K562 (cell line): ENCODE results near the gene ZNF300. TPM values are rescaled to one million over a fixed set of nuclear protein-coding genes. Genes with fewer than 3 reads are reported as not detected.

Experiments used
- BMI1 ChIP-seq: fragments of 150-350 bp; IDR thresholded peaks from 2 replicates; pipeline ENCODE4 v1.6.1; 2014; ENCODE audit warnings: low read length
- NFATC3 ChIP-seq: fragments of 450-650 bp; IDR thresholded peaks from 2 replicates; pipeline ENCODE4 v1.6.1; 2017; ENCODE audit warnings: mild to moderate bottlenecking
- ZNF165 ChIP-seq: fragments of 250-450 bp; sonication (Bioruptor Pico); IDR thresholded peaks from 2 replicates; pipeline ENCODE4 v1.4.0; 2020; ENCODE audit warnings: borderline replicate concordance
- polyA plus RNA-seq, 8 experiments: library from polyadenylated mRNA; depleted of rRNA in 4 of 8; stranded (reverse) in 5 of 8; unstranded in 3 of 8; fragments of >200 nt; fragmentation: Nextera tagmentation in 2 of 8; fragmentation: Illumina TruSeq in 1 of 8; extraction: Ambion mirVana in 2 of 8; extraction: Trizol in 1 of 8; gene quantifications; 2 replicates each; pipeline versions ENCODE4 v1.2.1 to v1.2.3, GENCODE V29; 2011 to 2014; ENCODE audit warnings: inconsistent platforms in 1 of 8, missing spikeins in 1 of 8
- total RNA-seq, 7 experiments: library from RNA; depleted of rRNA in 6 of 7; stranded (reverse); fragments of >200 nt in 6 of 7; fragmentation: Illumina TruSeq in 2 of 7; extraction: Trizol in 2 of 7; gene quantifications; 2 replicates each; pipeline versions ENCODE4 v1.2.1 to v1.2.3, GENCODE V29; 2011 to 2021; ENCODE audit warnings: low replicate concordance in 1 of 7
- TF ChIP-seq, protein P1 (sequence below): fragments of 450-650 bp; IDR thresholded peaks from 2 replicates; pipeline ENCODE4 v1.6.1; 2016; ENCODE audit warnings: mild to moderate bottlenecking, moderate library complexity
- TF ChIP-seq, protein P2 (sequence below), 2 experiments: fragments of 150-350 bp in 1 of 2; IDR thresholded peaks; 2 replicates each; pipeline ENCODE4 v1.6.1; 2012 to 2016; ENCODE audit warnings: low read depth in 2 of 2, low read length in 2 of 2, mild to moderate bottlenecking in 1 of 2, moderate library complexity in 1 of 2
- TF ChIP-seq, protein P3 (sequence below): fragments of 150-350 bp; conservative IDR thresholded peaks from 2 replicates; pipeline ENCODE4 v1.6.1; 2014; ENCODE audit warnings: low read length
- TF ChIP-seq, protein P4 (sequence below): fragments of 200-400 bp; formaldehyde crosslinking; IDR thresholded peaks from 2 replicates; pipeline ENCODE4 v1.6.1; 2017; ENCODE audit warnings: mild to moderate bottlenecking, low read depth, low read length, moderate library complexity

ZNF300 gene
- total and polyA plus RNA-seq, 9 of the 15 experiments (the other 6 are each of a cell fraction or from before 2014, with no cell fraction given): 4.4 to 13.2 (median 11.1) TPM

DNA sequence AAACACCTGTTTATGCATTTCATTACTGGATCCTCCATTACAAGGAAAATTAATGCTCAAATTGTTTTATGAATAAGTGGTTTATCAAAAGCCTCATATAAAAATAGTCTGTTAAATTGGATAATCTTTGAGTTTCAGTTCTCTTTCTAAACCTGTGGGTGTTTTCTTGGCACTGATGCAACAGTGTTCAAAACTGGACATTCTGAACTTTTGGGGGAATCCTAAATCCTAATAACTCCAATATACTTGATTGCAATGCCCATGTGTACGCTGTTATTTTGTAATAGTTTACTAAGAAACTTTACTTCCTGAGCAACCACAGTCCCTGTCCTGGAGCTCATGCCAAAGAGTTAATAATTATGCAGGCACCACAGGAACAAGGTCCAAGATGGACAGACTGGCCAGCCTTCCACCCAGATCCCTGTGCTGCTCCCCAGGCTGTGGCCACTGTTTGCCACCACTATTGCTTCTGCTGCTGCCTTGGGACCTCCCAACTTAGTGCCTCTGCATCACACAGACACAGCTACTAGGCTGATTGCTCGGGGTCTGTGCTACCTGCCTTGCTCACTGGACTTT lies 44.4 kb downstream of the ZNF300 start (continued):
- TF ChIP-seq, protein P1, sequence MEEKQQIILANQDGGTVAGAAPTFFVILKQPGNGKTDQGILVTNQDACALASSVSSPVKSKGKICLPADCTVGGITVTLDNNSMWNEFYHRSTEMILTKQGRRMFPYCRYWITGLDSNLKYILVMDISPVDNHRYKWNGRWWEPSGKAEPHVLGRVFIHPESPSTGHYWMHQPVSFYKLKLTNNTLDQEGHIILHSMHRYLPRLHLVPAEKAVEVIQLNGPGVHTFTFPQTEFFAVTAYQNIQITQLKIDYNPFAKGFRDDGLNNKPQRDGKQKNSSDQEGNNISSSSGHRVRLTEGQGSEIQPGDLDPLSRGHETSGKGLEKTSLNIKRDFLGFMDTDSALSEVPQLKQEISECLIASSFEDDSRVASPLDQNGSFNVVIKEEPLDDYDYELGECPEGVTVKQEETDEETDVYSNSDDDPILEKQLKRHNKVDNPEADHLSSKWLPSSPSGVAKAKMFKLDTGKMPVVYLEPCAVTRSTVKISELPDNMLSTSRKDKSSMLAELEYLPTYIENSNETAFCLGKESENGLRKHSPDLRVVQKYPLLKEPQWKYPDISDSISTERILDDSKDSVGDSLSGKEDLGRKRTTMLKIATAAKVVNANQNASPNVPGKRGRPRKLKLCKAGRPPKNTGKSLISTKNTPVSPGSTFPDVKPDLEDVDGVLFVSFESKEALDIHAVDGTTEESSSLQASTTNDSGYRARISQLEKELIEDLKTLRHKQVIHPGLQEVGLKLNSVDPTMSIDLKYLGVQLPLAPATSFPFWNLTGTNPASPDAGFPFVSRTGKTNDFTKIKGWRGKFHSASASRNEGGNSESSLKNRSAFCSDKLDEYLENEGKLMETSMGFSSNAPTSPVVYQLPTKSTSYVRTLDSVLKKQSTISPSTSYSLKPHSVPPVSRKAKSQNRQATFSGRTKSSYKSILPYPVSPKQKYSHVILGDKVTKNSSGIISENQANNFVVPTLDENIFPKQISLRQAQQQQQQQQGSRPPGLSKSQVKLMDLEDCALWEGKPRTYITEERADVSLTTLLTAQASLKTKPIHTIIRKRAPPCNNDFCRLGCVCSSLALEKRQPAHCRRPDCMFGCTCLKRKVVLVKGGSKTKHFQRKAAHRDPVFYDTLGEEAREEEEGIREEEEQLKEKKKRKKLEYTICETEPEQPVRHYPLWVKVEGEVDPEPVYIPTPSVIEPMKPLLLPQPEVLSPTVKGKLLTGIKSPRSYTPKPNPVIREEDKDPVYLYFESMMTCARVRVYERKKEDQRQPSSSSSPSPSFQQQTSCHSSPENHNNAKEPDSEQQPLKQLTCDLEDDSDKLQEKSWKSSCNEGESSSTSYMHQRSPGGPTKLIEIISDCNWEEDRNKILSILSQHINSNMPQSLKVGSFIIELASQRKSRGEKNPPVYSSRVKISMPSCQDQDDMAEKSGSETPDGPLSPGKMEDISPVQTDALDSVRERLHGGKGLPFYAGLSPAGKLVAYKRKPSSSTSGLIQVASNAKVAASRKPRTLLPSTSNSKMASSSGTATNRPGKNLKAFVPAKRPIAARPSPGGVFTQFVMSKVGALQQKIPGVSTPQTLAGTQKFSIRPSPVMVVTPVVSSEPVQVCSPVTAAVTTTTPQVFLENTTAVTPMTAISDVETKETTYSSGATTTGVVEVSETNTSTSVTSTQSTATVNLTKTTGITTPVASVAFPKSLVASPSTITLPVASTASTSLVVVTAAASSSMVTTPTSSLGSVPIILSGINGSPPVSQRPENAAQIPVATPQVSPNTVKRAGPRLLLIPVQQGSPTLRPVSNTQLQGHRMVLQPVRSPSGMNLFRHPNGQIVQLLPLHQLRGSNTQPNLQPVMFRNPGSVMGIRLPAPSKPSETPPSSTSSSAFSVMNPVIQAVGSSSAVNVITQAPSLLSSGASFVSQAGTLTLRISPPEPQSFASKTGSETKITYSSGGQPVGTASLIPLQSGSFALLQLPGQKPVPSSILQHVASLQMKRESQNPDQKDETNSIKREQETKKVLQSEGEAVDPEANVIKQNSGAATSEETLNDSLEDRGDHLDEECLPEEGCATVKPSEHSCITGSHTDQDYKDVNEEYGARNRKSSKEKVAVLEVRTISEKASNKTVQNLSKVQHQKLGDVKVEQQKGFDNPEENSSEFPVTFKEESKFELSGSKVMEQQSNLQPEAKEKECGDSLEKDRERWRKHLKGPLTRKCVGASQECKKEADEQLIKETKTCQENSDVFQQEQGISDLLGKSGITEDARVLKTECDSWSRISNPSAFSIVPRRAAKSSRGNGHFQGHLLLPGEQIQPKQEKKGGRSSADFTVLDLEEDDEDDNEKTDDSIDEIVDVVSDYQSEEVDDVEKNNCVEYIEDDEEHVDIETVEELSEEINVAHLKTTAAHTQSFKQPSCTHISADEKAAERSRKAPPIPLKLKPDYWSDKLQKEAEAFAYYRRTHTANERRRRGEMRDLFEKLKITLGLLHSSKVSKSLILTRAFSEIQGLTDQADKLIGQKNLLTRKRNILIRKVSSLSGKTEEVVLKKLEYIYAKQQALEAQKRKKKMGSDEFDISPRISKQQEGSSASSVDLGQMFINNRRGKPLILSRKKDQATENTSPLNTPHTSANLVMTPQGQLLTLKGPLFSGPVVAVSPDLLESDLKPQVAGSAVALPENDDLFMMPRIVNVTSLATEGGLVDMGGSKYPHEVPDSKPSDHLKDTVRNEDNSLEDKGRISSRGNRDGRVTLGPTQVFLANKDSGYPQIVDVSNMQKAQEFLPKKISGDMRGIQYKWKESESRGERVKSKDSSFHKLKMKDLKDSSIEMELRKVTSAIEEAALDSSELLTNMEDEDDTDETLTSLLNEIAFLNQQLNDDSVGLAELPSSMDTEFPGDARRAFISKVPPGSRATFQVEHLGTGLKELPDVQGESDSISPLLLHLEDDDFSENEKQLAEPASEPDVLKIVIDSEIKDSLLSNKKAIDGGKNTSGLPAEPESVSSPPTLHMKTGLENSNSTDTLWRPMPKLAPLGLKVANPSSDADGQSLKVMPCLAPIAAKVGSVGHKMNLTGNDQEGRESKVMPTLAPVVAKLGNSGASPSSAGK: no peak
- TF ChIP-seq NFATC3 (no peak), BMI1 (no peak), ZNF165 (CRISPR knock-in tag) (no peak)
- TF ChIP-seq, protein P2, sequence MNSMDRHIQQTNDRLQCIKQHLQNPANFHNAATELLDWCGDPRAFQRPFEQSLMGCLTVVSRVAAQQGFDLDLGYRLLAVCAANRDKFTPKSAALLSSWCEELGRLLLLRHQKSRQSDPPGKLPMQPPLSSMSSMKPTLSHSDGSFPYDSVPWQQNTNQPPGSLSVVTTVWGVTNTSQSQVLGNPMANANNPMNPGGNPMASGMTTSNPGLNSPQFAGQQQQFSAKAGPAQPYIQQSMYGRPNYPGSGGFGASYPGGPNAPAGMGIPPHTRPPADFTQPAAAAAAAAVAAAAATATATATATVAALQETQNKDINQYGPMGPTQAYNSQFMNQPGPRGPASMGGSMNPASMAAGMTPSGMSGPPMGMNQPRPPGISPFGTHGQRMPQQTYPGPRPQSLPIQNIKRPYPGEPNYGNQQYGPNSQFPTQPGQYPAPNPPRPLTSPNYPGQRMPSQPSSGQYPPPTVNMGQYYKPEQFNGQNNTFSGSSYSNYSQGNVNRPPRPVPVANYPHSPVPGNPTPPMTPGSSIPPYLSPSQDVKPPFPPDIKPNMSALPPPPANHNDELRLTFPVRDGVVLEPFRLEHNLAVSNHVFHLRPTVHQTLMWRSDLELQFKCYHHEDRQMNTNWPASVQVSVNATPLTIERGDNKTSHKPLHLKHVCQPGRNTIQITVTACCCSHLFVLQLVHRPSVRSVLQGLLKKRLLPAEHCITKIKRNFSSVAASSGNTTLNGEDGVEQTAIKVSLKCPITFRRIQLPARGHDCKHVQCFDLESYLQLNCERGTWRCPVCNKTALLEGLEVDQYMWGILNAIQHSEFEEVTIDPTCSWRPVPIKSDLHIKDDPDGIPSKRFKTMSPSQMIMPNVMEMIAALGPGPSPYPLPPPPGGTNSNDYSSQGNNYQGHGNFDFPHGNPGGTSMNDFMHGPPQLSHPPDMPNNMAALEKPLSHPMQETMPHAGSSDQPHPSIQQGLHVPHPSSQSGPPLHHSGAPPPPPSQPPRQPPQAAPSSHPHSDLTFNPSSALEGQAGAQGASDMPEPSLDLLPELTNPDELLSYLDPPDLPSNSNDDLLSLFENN (IDR thresholded peaks at IDR 0.05; ENCODE audit: low read depth in 2 of 2, low read length in 2 of 2): no peak
- TF ChIP-seq, protein P3, sequence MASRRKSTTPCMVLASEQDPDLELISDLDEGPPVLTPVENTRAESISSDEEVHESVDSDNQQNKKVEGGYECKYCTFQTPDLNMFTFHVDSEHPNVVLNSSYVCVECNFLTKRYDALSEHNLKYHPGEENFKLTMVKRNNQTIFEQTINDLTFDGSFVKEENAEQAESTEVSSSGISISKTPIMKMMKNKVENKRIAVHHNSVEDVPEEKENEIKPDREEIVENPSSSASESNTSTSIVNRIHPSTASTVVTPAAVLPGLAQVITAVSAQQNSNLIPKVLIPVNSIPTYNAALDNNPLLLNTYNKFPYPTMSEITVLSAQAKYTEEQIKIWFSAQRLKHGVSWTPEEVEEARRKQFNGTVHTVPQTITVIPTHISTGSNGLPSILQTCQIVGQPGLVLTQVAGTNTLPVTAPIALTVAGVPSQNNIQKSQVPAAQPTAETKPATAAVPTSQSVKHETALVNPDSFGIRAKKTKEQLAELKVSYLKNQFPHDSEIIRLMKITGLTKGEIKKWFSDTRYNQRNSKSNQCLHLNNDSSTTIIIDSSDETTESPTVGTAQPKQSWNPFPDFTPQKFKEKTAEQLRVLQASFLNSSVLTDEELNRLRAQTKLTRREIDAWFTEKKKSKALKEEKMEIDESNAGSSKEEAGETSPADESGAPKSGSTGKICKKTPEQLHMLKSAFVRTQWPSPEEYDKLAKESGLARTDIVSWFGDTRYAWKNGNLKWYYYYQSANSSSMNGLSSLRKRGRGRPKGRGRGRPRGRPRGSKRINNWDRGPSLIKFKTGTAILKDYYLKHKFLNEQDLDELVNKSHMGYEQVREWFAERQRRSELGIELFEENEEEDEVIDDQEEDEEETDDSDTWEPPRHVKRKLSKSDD: no peak
- TF ChIP-seq, protein P4, sequence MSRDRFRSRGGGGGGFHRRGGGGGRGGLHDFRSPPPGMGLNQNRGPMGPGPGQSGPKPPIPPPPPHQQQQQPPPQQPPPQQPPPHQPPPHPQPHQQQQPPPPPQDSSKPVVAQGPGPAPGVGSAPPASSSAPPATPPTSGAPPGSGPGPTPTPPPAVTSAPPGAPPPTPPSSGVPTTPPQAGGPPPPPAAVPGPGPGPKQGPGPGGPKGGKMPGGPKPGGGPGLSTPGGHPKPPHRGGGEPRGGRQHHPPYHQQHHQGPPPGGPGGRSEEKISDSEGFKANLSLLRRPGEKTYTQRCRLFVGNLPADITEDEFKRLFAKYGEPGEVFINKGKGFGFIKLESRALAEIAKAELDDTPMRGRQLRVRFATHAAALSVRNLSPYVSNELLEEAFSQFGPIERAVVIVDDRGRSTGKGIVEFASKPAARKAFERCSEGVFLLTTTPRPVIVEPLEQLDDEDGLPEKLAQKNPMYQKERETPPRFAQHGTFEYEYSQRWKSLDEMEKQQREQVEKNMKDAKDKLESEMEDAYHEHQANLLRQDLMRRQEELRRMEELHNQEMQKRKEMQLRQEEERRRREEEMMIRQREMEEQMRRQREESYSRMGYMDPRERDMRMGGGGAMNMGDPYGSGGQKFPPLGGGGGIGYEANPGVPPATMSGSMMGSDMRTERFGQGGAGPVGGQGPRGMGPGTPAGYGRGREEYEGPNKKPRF: no peak
